IMR-90 (cell line): ENCODE results near the gene DNMT3B.

Experiments used
- MAFK ChIP-seq: IDR thresholded peaks from 2 replicates; pipeline ENCODE4 v1.6.1; 2012; ENCODE audit warnings: low read depth, low read length, improper control_type of control experiment
- RCOR1 ChIP-seq: IDR thresholded peaks from 2 replicates; pipeline ENCODE4 v1.6.1; 2012; ENCODE audit warnings: mild to moderate bottlenecking, low read length, improper control_type of control experiment; ENCODE audit not compliant: insufficient replicate concordance
- RFX5 ChIP-seq: IDR thresholded peaks from 2 replicates; pipeline ENCODE4 v1.8.0; 2012; ENCODE audit warnings: low read depth, mild to moderate bottlenecking, low read length, moderate library complexity
- TF ChIP-seq, protein P1 (sequence below): conservative IDR thresholded peaks from 2 replicates; pipeline ENCODE4 v1.5.1; 2012; ENCODE audit warnings: mild to moderate bottlenecking, low read depth, low read length, improper control_type of control experiment

DNA sequence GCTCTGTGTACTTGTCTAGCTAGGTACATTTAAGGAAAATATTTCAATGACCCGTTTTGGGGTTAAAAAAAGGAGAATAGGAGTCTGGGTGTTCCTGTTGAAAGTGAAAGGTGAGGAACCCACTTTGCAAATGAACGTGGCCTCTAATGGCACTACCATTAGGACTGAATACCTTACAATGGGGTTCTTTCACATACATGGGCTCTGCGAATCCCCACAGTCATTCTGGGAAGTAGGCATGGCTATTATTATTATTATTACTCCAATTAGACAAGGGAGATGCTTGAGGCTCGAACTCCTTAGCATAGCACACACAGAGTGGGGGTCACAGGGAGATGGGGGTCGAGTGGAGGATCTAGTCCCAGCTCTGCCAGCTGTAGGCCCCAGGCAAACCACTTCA is 6.0 kb upstream of the DNMT3B start:
- TF ChIP-seq, protein P1, sequence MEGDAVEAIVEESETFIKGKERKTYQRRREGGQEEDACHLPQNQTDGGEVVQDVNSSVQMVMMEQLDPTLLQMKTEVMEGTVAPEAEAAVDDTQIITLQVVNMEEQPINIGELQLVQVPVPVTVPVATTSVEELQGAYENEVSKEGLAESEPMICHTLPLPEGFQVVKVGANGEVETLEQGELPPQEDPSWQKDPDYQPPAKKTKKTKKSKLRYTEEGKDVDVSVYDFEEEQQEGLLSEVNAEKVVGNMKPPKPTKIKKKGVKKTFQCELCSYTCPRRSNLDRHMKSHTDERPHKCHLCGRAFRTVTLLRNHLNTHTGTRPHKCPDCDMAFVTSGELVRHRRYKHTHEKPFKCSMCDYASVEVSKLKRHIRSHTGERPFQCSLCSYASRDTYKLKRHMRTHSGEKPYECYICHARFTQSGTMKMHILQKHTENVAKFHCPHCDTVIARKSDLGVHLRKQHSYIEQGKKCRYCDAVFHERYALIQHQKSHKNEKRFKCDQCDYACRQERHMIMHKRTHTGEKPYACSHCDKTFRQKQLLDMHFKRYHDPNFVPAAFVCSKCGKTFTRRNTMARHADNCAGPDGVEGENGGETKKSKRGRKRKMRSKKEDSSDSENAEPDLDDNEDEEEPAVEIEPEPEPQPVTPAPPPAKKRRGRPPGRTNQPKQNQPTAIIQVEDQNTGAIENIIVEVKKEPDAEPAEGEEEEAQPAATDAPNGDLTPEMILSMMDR: no peak
- TF ChIP-seq RFX5 (no peak), MAFK (no peak), RCOR1 (no peak)
